ENCODE data around the gene IGSF22. TPM values are rescaled to one million over a fixed set of nuclear protein-coding genes. Genes with fewer than 3 reads are reported as not detected.

Gene IGSF22
- total and polyA plus RNA-seq, 2 of the 8 experiments (the other 6 are each of a cell fraction or from before 2014, with no cell fraction given) = 0.14 TPM; not detected in 1

GRCh38 chr11:18768978-18769377, 43.0 kb upstream of the IGSF22 start:
- no peak for FAIRE-seq
- H4K8ac ChIP-seq (ENCODE audit: extremely low read depth, insufficient read depth, low read length) = no peak overlapping the region
- H2BK20ac ChIP-seq (ENCODE audit: low read length) = no peak overlapping the region
- no peak overlapping the region for H4K91ac ChIP-seq (replicated peaks; ENCODE audit: insufficient read length, low read length)
- no peak overlapping the region for H2BK12ac ChIP-seq (ENCODE audit: low read depth, low read length)
- peak overlapping the region; percentile 53; the same call in 1 of the 2 replicates for H2BK15ac ChIP-seq (ENCODE audit: low read length)
- H3K4me3 ChIP-seq (ENCODE audit: extremely low read depth in 1 of 4, insufficient read depth in 2 of 4, low read depth in 3 of 4, low read length in 4 of 4) = no peak overlapping the region
- no peak for DNase-seq (ENCODE audit: low read depth in 1 of 2, low spot score in 2 of 2)
- H2AFZ ChIP-seq (ENCODE audit: low read length) = no peak overlapping the region
- WGBS, 2 experiments (ENCODE audit: extremely low coverage in 1 of 2, insufficient coverage in 1 of 2, insufficient read length in 1 of 2, insufficient replicate concordance in 2 of 2, low coverage in 1 of 2, low lambda C conversion rate in 2 of 2, missing lambda C conversion rate in 1 of 2) = 89% methylated on average over 5 of the region's 5 CpGs; no CpG with 5 or more reads in 1 of the 2 experiments
- H3K27me3 ChIP-seq (replicated peaks in 1 of 4; ENCODE audit: control insufficient read depth in 3 of 4, extremely low read depth in 1 of 4, insufficient read depth in 3 of 4, low read length in 3 of 4) = 0 out of 7 replicates have a peak, but pooled peaks cover 0 to 3% (median 0%) of the 10 kb centered on the region in 4 experiments
- H3K23ac ChIP-seq (ENCODE audit: insufficient read length) = no peak overlapping the region
- H3K79me1 ChIP-seq (ENCODE audit: low read depth, low read length) = no peaks in the 10 kb centered on the region
- no peaks in the 10 kb centered on the region for H4K20me1 ChIP-seq (replicated peaks in 1 of 2; ENCODE audit: control insufficient read depth in 1 of 2, insufficient read depth in 2 of 2, low read length in 2 of 2)
- no peaks in the 10 kb centered on the region for H3K36me3 ChIP-seq (ENCODE audit: control insufficient read depth in 2 of 4, insufficient read depth in 4 of 4, low read length in 3 of 4)
- no peak overlapping the region for H3K56ac ChIP-seq (replicated peaks; ENCODE audit: insufficient read length, low read depth, low read length)
- H4K5ac ChIP-seq (ENCODE audit: insufficient read length, low read depth, low read length) = no peak overlapping the region
- no peak overlapping the region for H3K4ac ChIP-seq (replicated peaks; ENCODE audit: insufficient read length, low read depth, low read length)
- H3K14ac ChIP-seq (ENCODE audit: insufficient read length) = no peak overlapping the region
- POLR2A ChIA-PET (ENCODE audit: partially characterized antibody) = no interaction called here
- no peaks in the 10 kb centered on the region for H3K9me3 ChIP-seq (ENCODE audit: insufficient read depth in 2 of 2, low read depth in 1 of 2, low read length in 1 of 2)
- no peak overlapping the region; the same call in 1 of the 2 replicates for H3K18ac ChIP-seq (ENCODE audit: extremely low read depth, low read length)
- H3K79me2 ChIP-seq (ENCODE audit: control insufficient read depth in 1 of 2, insufficient read depth in 2 of 2, low read length in 2 of 2) = no peaks in the 10 kb centered on the region
- no peak overlapping the region for H3K27ac ChIP-seq (ENCODE audit: low read depth, low read length)
- no peak overlapping the region for H2AK5ac ChIP-seq (ENCODE audit: low read depth, low read length)
- no peak overlapping the region for H2BK120ac ChIP-seq (replicated peaks; ENCODE audit: low read depth, low read length)
- H3K23me2 ChIP-seq (ENCODE audit: low read depth, low read length) = no peaks in the 10 kb centered on the region
- peaks cover 0 to 16% (median 8%) of the 10 kb centered on the region in 4 experiments; a peak in 6 of 7 replicates for H3K4me1 ChIP-seq (replicated peaks in 1 of 4; ENCODE audit: control insufficient read depth in 3 of 4, insufficient read depth in 4 of 4, low read length in 3 of 4)
- CTCF ChIA-PET (ENCODE audit: partially characterized antibody) = interaction anchor here (0.7 to 13.9 kb wide), 8 partner anchors 8 to 78 kb away, joined by 3 to 244 read pairs (median 6); partner anchors contain the start of gene IGSF22
- H3K4me2 ChIP-seq (ENCODE audit: insufficient read depth in 1 of 2, low read depth in 2 of 2, low read length in 2 of 2) = no peak overlapping the region
- H3K9ac ChIP-seq (replicated peaks in 1 of 4; ENCODE audit: extremely low read depth in 1 of 4, low read depth in 3 of 4, low read length in 3 of 4) = no peak overlapping the region
- no peak overlapping the region for H2BK5ac ChIP-seq (ENCODE audit: low read depth, low read length)
- no peak for TF ChIP-seq PHF8 (conservative IDR thresholded peaks at IDR 0.05; ENCODE audit: low read depth, low read length)
- no peak for TF ChIP-seq GTF2F1 (IDR thresholded peaks at IDR 0.05; ENCODE audit: borderline replicate concordance, low read depth, low read length)
- TF ChIP-seq CBX8 (IDR thresholded peaks at IDR 0.05; ENCODE audit: borderline replicate concordance, low read depth, low read length) = no peak
- no peak for TF ChIP-seq RAD21 (IDR thresholded peaks at IDR 0.05 in 1 of 2, conservative IDR thresholded peaks at IDR 0.05 in 1 of 2; ENCODE audit: low read depth in 2 of 2, low read length in 2 of 2)
- TF ChIP-seq RBBP5 (IDR thresholded peaks at IDR 0.05; ENCODE audit: borderline replicate concordance, low read depth, low read length) = no peak
- TF ChIP-seq MAX (IDR thresholded peaks at IDR 0.05) = no peak
- no peak for TF ChIP-seq CBX5 (IDR thresholded peaks at IDR 0.05; ENCODE audit: low read depth, low read length)
- TF ChIP-seq TAF1 (IDR thresholded peaks at IDR 0.05; ENCODE audit: low read depth, low read length) = no peak
- no peak for TF ChIP-seq KDM4A (IDR thresholded peaks at IDR 0.05; ENCODE audit: low read depth, low read length, severe bottlenecking)
- no peak for TF ChIP-seq JUND (IDR thresholded peaks at IDR 0.05; ENCODE audit: low read length)
- TF ChIP-seq EGR1 (IDR thresholded peaks at IDR 0.05; ENCODE audit: borderline replicate concordance, low read depth, low read length) = no peak
- TF ChIP-seq USF2 (IDR thresholded peaks at IDR 0.05; ENCODE audit: low read length) = no peak
